ENCODE data around the gene TEAD2. TPM values are rescaled to one million over a fixed set of nuclear protein-coding genes. Genes with fewer than 3 reads are reported as not detected.

The TEAD2 gene
- polyA plus RNA-seq, 2 donors = 6.0 to 8.3 TPM

GRCh38 chr19:49364083-49364737 lies 2.0 kb upstream of the TEAD2 start:
- H3K36me3 ChIP-seq (ENCODE audit: control insufficient read depth in 2 of 2, insufficient read depth in 2 of 2, low read length in 1 of 2) = no peaks in the 10 kb centered on the region
- WGBS, 2 donors = 70 to 80% methylated on average over 25 to 27 of the region's 27 CpGs
- no peak overlapping the region for H3K27ac ChIP-seq (ENCODE audit: low read depth in 2 of 2, low read length in 1 of 2)
- no peaks in the 10 kb centered on the region for H3K27me3 ChIP-seq (ENCODE audit: control insufficient read depth in 1 of 2, insufficient read depth in 2 of 2, low read length in 2 of 2)
- H3K4me1 ChIP-seq (ENCODE audit: control insufficient read depth in 2 of 2, insufficient read depth in 2 of 2, low read length in 1 of 2) = peaks cover 0 to 3% of the 10 kb centered on the region in 2 donors
- no peak overlapping the region for H3K4me3 ChIP-seq (ENCODE audit: low read depth in 1 of 2, low read length in 2 of 2)
- peaks cover 0 to under 1% of the 10 kb centered on the region in 2 donors for H3K9me3 ChIP-seq (ENCODE audit: control insufficient read depth in 2 of 2, insufficient read depth in 1 of 2, low read depth in 1 of 2, low read length in 1 of 2)

GRCh38 chr19:49363268-49364082 lies 1.3 kb upstream of the TEAD2 start, which contains the start of gene DKKL1:
Gene DKKL1, plus strand, starts transcription at chr19:49363877. Its CDS starts 122 bp downstream, at chr19:49363999.
- H3K27me3 ChIP-seq (ENCODE audit: control insufficient read depth in 1 of 2, insufficient read depth in 2 of 2, low read length in 2 of 2) = no peaks in the 10 kb centered on the region
- WGBS, 2 donors = 2 to 4% methylated on average over 46 of the region's 46 CpGs
- H3K27ac ChIP-seq (ENCODE audit: low read depth in 2 of 2, low read length in 1 of 2) = peak within 1 kb of the TSS; percentile 66 to 76
- H3K36me3 ChIP-seq (ENCODE audit: control insufficient read depth in 2 of 2, insufficient read depth in 2 of 2, low read length in 1 of 2) = no peaks in the 10 kb centered on the region
- peaks cover 0 to 3% of the 10 kb centered on the region in 2 donors for H3K4me1 ChIP-seq (ENCODE audit: control insufficient read depth in 2 of 2, insufficient read depth in 2 of 2, low read length in 1 of 2)
- peak within 1 kb of the TSS in 1 of 2 donors; percentile 51 for H3K4me3 ChIP-seq (ENCODE audit: low read depth in 1 of 2, low read length in 2 of 2)
- no peaks in the 10 kb centered on the region for H3K9me3 ChIP-seq (ENCODE audit: control insufficient read depth in 2 of 2, insufficient read depth in 1 of 2, low read depth in 1 of 2, low read length in 1 of 2)

- no peak overlapping the region for H3K4me3 ChIP-seq (ENCODE audit: low read depth in 1 of 2, low read length in 2 of 2)
- H3K27me3 ChIP-seq (ENCODE audit: control insufficient read depth in 1 of 2, insufficient read depth in 2 of 2, low read length in 2 of 2) = no peaks in the 10 kb centered on the region
- no peaks in the 10 kb centered on the region for H3K36me3 ChIP-seq (ENCODE audit: control insufficient read depth in 2 of 2, insufficient read depth in 2 of 2, low read length in 1 of 2)
- 0 to 1% methylated on average over 14 of the region's 14 CpGs for WGBS, 2 donors
- peaks cover 0 to 3% of the 10 kb centered on the region in 2 donors for H3K4me1 ChIP-seq (ENCODE audit: control insufficient read depth in 2 of 2, insufficient read depth in 2 of 2, low read length in 1 of 2)
- no peaks in the 10 kb centered on the region for H3K9me3 ChIP-seq (ENCODE audit: control insufficient read depth in 2 of 2, insufficient read depth in 1 of 2, low read depth in 1 of 2, low read length in 1 of 2)
- peak overlapping the region; percentile 66 to 76 for H3K27ac ChIP-seq (ENCODE audit: low read depth in 2 of 2, low read length in 1 of 2)
Measured at GRCh38 chr19:49362929-49363267, 682 bp upstream of the TEAD2 start.

- no peaks in the 10 kb centered on the region for H3K9me3 ChIP-seq (ENCODE audit: control insufficient read depth in 2 of 2, insufficient read depth in 1 of 2, low read depth in 1 of 2, low read length in 1 of 2)
- WGBS, 2 donors = 2 to 8% methylated on average over 18 to 27 of the region's 27 CpGs
- H3K27me3 ChIP-seq (ENCODE audit: control insufficient read depth in 1 of 2, insufficient read depth in 2 of 2, low read length in 2 of 2) = no peaks in the 10 kb centered on the region
- no peaks in the 10 kb centered on the region for H3K36me3 ChIP-seq (ENCODE audit: control insufficient read depth in 2 of 2, insufficient read depth in 2 of 2, low read length in 1 of 2)
- H3K4me3 ChIP-seq (ENCODE audit: low read depth in 1 of 2, low read length in 2 of 2) = peak overlapping the region; percentile 51 to 55
- peaks cover 2 to 3% of the 10 kb centered on the region in 2 donors for H3K4me1 ChIP-seq (ENCODE audit: control insufficient read depth in 2 of 2, insufficient read depth in 2 of 2, low read length in 1 of 2)
- H3K27ac ChIP-seq (ENCODE audit: low read depth in 2 of 2, low read length in 1 of 2) = peak overlapping the region; percentile 79 to 86
Measured at GRCh38 chr19:49361438-49362047, 673 bp downstream of the TEAD2 start.

GRCh38 chr19:49359851-49360820 lies 2.1 kb downstream of the TEAD2 start:
- peak overlapping the region in 1 of 2 donors; percentile 86 for H3K27ac ChIP-seq (ENCODE audit: low read depth in 2 of 2, low read length in 1 of 2)
- 73 to 78% methylated on average over 17 of the region's 17 CpGs for WGBS, 2 donors
- no peak overlapping the region for H3K4me3 ChIP-seq (ENCODE audit: low read depth in 1 of 2, low read length in 2 of 2)
- no peaks in the 10 kb centered on the region for H3K9me3 ChIP-seq (ENCODE audit: control insufficient read depth in 2 of 2, insufficient read depth in 1 of 2, low read depth in 1 of 2, low read length in 1 of 2)
- peaks cover 2 to 3% of the 10 kb centered on the region in 2 donors for H3K4me1 ChIP-seq (ENCODE audit: control insufficient read depth in 2 of 2, insufficient read depth in 2 of 2, low read length in 1 of 2)
- no peaks in the 10 kb centered on the region for H3K36me3 ChIP-seq (ENCODE audit: control insufficient read depth in 2 of 2, insufficient read depth in 2 of 2, low read length in 1 of 2)
- no peaks in the 10 kb centered on the region for H3K27me3 ChIP-seq (ENCODE audit: control insufficient read depth in 1 of 2, insufficient read depth in 2 of 2, low read length in 2 of 2)

- no peak overlapping the region for H3K27ac ChIP-seq (ENCODE audit: low read depth in 2 of 2, low read length in 1 of 2)
- 76 to 78% methylated on average over 9 of the region's 9 CpGs for WGBS, 2 donors
Measured at GRCh38 chr19:49357186-49357585, 5.0 kb downstream of the TEAD2 start.

GRCh38 chr19:49356382-49356781 lies 5.8 kb downstream of the TEAD2 start:
- Histone ChIP-seq H3K36me3 (ENCODE audit: control insufficient read depth in 2 of 2, insufficient read depth in 2 of 2, low read length in 1 of 2) (peaks cover 0 to 2% of the 10 kb centered on the region in 2 donors), H3K4me3 (ENCODE audit: low read depth in 1 of 2, low read length in 2 of 2) (no peak overlapping the region), H3K9me3 (ENCODE audit: control insufficient read depth in 2 of 2, insufficient read depth in 1 of 2, low read depth in 1 of 2, low read length in 1 of 2) (no peaks in the 10 kb centered on the region), H3K27me3 (ENCODE audit: control insufficient read depth in 1 of 2, insufficient read depth in 2 of 2, low read length in 2 of 2) (no peaks in the 10 kb centered on the region), H3K4me1 (ENCODE audit: control insufficient read depth in 2 of 2, insufficient read depth in 2 of 2, low read length in 1 of 2) (peaks cover 0 to 2% of the 10 kb centered on the region in 2 donors), H3K27ac (ENCODE audit: low read depth in 2 of 2, low read length in 1 of 2) (no peak overlapping the region)
- 65 to 70% methylated on average over 7 of the region's 7 CpGs for WGBS, 2 donors

More at GRCh38 chr19:49357186-49357585, 5.0 kb downstream of the TEAD2 start:
- H3K27me3 ChIP-seq (ENCODE audit: control insufficient read depth in 1 of 2, insufficient read depth in 2 of 2, low read length in 2 of 2) = no peaks in the 10 kb centered on the region
- no peaks in the 10 kb centered on the region for H3K9me3 ChIP-seq (ENCODE audit: control insufficient read depth in 2 of 2, insufficient read depth in 1 of 2, low read depth in 1 of 2, low read length in 1 of 2)
- peaks cover 0 to 2% of the 10 kb centered on the region in 2 donors for H3K36me3 ChIP-seq (ENCODE audit: control insufficient read depth in 2 of 2, insufficient read depth in 2 of 2, low read length in 1 of 2)
- H3K4me1 ChIP-seq (ENCODE audit: control insufficient read depth in 2 of 2, insufficient read depth in 2 of 2, low read length in 1 of 2) = peaks cover 0 to 2% of the 10 kb centered on the region in 2 donors
- H3K4me3 ChIP-seq (ENCODE audit: low read depth in 1 of 2, low read length in 2 of 2) = no peak overlapping the region

GRCh38 chr19:49355909-49356353 lies 6.3 kb downstream of the TEAD2 start:
- Histone ChIP-seq H3K4me1 (ENCODE audit: control insufficient read depth in 2 of 2, insufficient read depth in 2 of 2, low read length in 1 of 2) (peaks cover 0 to 2% of the 10 kb centered on the region in 2 donors), H3K27ac (ENCODE audit: low read depth in 2 of 2, low read length in 1 of 2) (no peak overlapping the region), H3K36me3 (ENCODE audit: control insufficient read depth in 2 of 2, insufficient read depth in 2 of 2, low read length in 1 of 2) (peaks cover 0 to 5% of the 10 kb centered on the region in 2 donors), H3K4me3 (ENCODE audit: low read depth in 1 of 2, low read length in 2 of 2) (no peak overlapping the region), H3K9me3 (ENCODE audit: control insufficient read depth in 2 of 2, insufficient read depth in 1 of 2, low read depth in 1 of 2, low read length in 1 of 2) (no peaks in the 10 kb centered on the region), H3K27me3 (ENCODE audit: control insufficient read depth in 1 of 2, insufficient read depth in 2 of 2, low read length in 2 of 2) (no peaks in the 10 kb centered on the region)
- 49 to 52% methylated on average over 11 to 12 of the region's 12 CpGs for WGBS, 2 donors

All from esophagus (tissue), 2 donors.